Adrenal gland (tissue), 5 donors: ENCODE measurements around the gene MYD88.

Experiments used
- CTCF ChIP-seq, 6 experiments: fragments of 450-650 bp in 4 of 6; fragments of 200-600 bp in 2 of 6; sonication (generic) in 1 of 6; IDR thresholded peaks; 1 replicate in 5 of 6; 2 replicates in 1 of 6; pipeline versions ENCODE4 v1.5.1 to v1.8.0; 2016 to 2021; ENCODE audit warnings: antibody characterized with exemption in 6 of 6, mild to moderate bottlenecking in 2 of 6, moderate library complexity in 1 of 6
- POLR2A ChIP-seq, 2 donors: fragments of 450-650 bp; IDR thresholded peaks; one replicate each; pipeline ENCODE4 v1.6.1; 2017; ENCODE audit warnings: antibody characterized with exemption in 2 of 2, mild to moderate bottlenecking in 2 of 2, moderate library complexity in 1 of 2
- donor health status: DM: no; HTN: no; CAD: no.

GRCh38 chr3:38127611-38128302 is 10.7 kb upstream of the MYD88 start:
- TF ChIP-seq CTCF (IDR thresholded peaks at IDR 0.05) = no peak
- TF ChIP-seq POLR2A (IDR thresholded peaks at IDR 0.05) = no peak
